Endothelial cell of umbilical vein (primary cell): ENCODE measurements around the gene SULT1A3. TPM values are rescaled to one million over a fixed set of nuclear protein-coding genes. Genes with fewer than 3 reads are reported as not detected.

Experiments
- BruUV-seq: library from RNA; stranded (reverse); fragments of 400-500 nt; replicated peaks from 2 replicates; lab custom pipeline; 2021; lab: Mats Ljungman, UMichigan
- CTCF ChIA-PET: fragments of 300-600, 350-600 bp; sonication (Branson Sonifier 250); formaldehyde crosslinking; loops from one replicate; lab custom pipeline; 2021; ENCODE audit warnings: antibody characterized with exemption, inconsistent platforms; lab: Charles Lee
- POLR2A ChIA-PET: fragments of 300-600, 350-600 bp; sonication (Branson Sonifier 250); formaldehyde crosslinking; loops from one replicate; lab custom pipeline; 2021; ENCODE audit warnings: antibody characterized with exemption, inconsistent platforms; lab: Charles Lee
- DNase-seq: peaks from one replicate; pipeline ENCODE4 v3.0.0-alpha.2; 2011; ENCODE audit warnings: low read depth, low spot score
- FAIRE-seq: peaks from 2 replicates; lab custom pipeline; 2011; peaks lifted over from hg19 to GRCh38; lab: Jason Lieb, UNC
- H2AFZ ChIP-seq: 2 replicates; pipeline ENCODE4 v1.6.0; 2012; ENCODE audit warnings: low read depth, low read length, control low read depth, inconsistent platforms
- H3K27ac ChIP-seq: 2 replicates; pipeline ENCODE4 v1.5.1; 2011; ENCODE audit warnings: low read depth, mild to moderate bottlenecking, control low read depth, low read length, moderate library complexity; ENCODE audit not compliant: insufficient read depth
- H3K27me3 ChIP-seq, 2 experiments: 2 replicates each; pipeline versions ENCODE4 v1.6.0 to v1.6.1; 2011; ENCODE audit warnings: low read length in 2 of 2, mixed read lengths in 1 of 2; ENCODE audit not compliant: control insufficient read depth in 2 of 2, insufficient read depth in 2 of 2
- H3K36me3 ChIP-seq, 2 experiments: 2 replicates in 1 of 2; 3 replicates in 1 of 2; pipeline ENCODE4 v1.5.1; 2011; ENCODE audit warnings: low read length in 2 of 2, mild to moderate bottlenecking in 1 of 2, moderate library complexity in 1 of 2; ENCODE audit not compliant: control insufficient read depth in 2 of 2, insufficient read depth in 2 of 2; ENCODE audit errors: extremely low read depth in 1 of 2
- H3K4me1 ChIP-seq: 3 replicates; pipeline ENCODE4 v1.5.1; 2011; ENCODE audit warnings: mild to moderate bottlenecking, low read length; ENCODE audit not compliant: control insufficient read depth, insufficient read depth; ENCODE audit errors: extremely low read depth
- H3K4me2 ChIP-seq: 2 replicates; pipeline ENCODE4 v1.6.1; 2011; ENCODE audit warnings: low read length, control low read depth, mixed read lengths; ENCODE audit not compliant: insufficient read depth
- H3K4me3 ChIP-seq, 3 experiments: fragments of 200-600 bp in 1 of 3; sonication (generic), shearing (Covaris generic) in 1 of 3; replicated peaks in 1 of 3; 2 replicates each; pipeline ENCODE4 v1.5.1; 2011 to 2016; ENCODE audit warnings: control low read depth in 3 of 3, low read length in 3 of 3, mild to moderate bottlenecking in 2 of 3, inconsistent platforms in 1 of 3, low read depth in 1 of 3, moderate library complexity in 1 of 3; ENCODE audit not compliant: insufficient read depth in 1 of 3
- H3K79me2 ChIP-seq: 2 replicates; pipeline ENCODE4 v1.6.0; 2012; ENCODE audit warnings: low read length, inconsistent platforms; ENCODE audit not compliant: control insufficient read depth, insufficient read depth
- H3K9ac ChIP-seq: replicated peaks from 2 replicates; pipeline ENCODE3; 2011; ENCODE audit warnings: low read length, control low read depth; ENCODE audit not compliant: insufficient read depth; ENCODE audit errors: extremely low read depth
- H3K9me1 ChIP-seq: replicated peaks from 3 replicates; pipeline ENCODE4 v1.6.0; 2011; ENCODE audit warnings: mild to moderate bottlenecking, low read length; ENCODE audit not compliant: control insufficient read depth, insufficient read depth; ENCODE audit errors: extremely low read depth
- H3K9me3 ChIP-seq: replicated peaks from 2 replicates; pipeline ENCODE4 v1.5.1; 2012; ENCODE audit warnings: low read length, inconsistent platforms; ENCODE audit not compliant: control insufficient read depth, insufficient read depth
- H4K20me1 ChIP-seq: replicated peaks from 2 replicates; pipeline ENCODE3; 2011; ENCODE audit warnings: mild to moderate bottlenecking, low read length; ENCODE audit not compliant: control insufficient read depth, insufficient read depth; ENCODE audit errors: extremely low read depth
- CTCF ChIP-seq, 2 donors: IDR thresholded peaks; 1 replicate in 1 of 2; 2 replicates in 1 of 2; pipeline ENCODE4 v1.5.1; 2011; ENCODE audit warnings: low read length in 2 of 2, mild to moderate bottlenecking in 2 of 2, moderate library complexity in 2 of 2, control low read depth in 1 of 2, inconsistent platforms in 1 of 2, low read depth in 1 of 2; ENCODE audit not compliant: insufficient read depth in 1 of 2; ENCODE audit errors: extremely low read depth in 1 of 2
- EZH2 ChIP-seq: IDR thresholded peaks from 2 replicates; pipeline ENCODE4 v1.6.1; 2012; ENCODE audit warnings: borderline replicate concordance, low read depth, mild to moderate bottlenecking, moderate library complexity, low read length, inconsistent platforms; ENCODE audit not compliant: severe bottlenecking
- FOS ChIP-seq: IDR thresholded peaks from 2 replicates; pipeline ENCODE4 v1.6.1; 2011; ENCODE audit warnings: mild to moderate bottlenecking, low read length, moderate library complexity, borderline replicate concordance; ENCODE audit not compliant: insufficient read depth
- GATA2 ChIP-seq: IDR thresholded peaks from 2 replicates; pipeline ENCODE4 v1.7.0; 2011; ENCODE audit warnings: low read depth, mild to moderate bottlenecking, moderate library complexity, mixed read lengths, low read length; ENCODE audit not compliant: insufficient read length, insufficient read depth
- JUN ChIP-seq: IDR thresholded peaks from 2 replicates; pipeline ENCODE4 v1.6.1; 2011; ENCODE audit warnings: borderline replicate concordance, low read depth; ENCODE audit not compliant: insufficient read length, insufficient read depth
- MAX ChIP-seq: IDR thresholded peaks from 2 replicates; pipeline ENCODE4 v1.6.1; 2011; ENCODE audit not compliant: insufficient read depth, insufficient read length
- MYC ChIP-seq: IDR thresholded peaks from one replicate; pipeline ENCODE4 v1.6.1; 2011; ENCODE audit warnings: mild to moderate bottlenecking, low read depth, low read length
- POLR2A ChIP-seq: IDR thresholded peaks from 2 replicates; pipeline ENCODE4 v1.6.1; 2012; ENCODE audit warnings: low read depth, mild to moderate bottlenecking, control low read depth, low read length
- POLR2AphosphoS5 ChIP-seq: IDR thresholded peaks from 2 replicates; pipeline ENCODE4 v1.6.1; 2012; ENCODE audit warnings: low read depth, mild to moderate bottlenecking, control low read depth, low read length, moderate library complexity; ENCODE audit not compliant: insufficient read depth
- dilution Hi-C: fragments of 300-500 bp; cut with MboI; formaldehyde crosslinking; loops from one replicate; pipeline ENCODE4 v1.15.0; 2019; ENCODE audit warnings: low sequenced_read_pairs; ENCODE audit not compliant: extremely low pct_ligation_motif_present
- intact Hi-C: fragments of 100-400 bp; cut with micrococcal nuclease; formaldehyde crosslinking; loops from one replicate; pipeline ENCODE4 v1.10.0; 2022
- polyA plus RNA-seq, 4 experiments: library from polyadenylated mRNA; depleted of rRNA in 3 of 4; stranded (reverse) in 3 of 4; unstranded in 1 of 4; fragments of >200 nt; gene quantifications; 2 replicates each; pipeline versions ENCODE4 v1.2.1 to v1.2.3, GENCODE V29; 2011 to 2012; ENCODE audit warnings: missing spikeins in 1 of 4
- total RNA-seq: library from RNA; stranded (reverse); gene quantifications from 2 replicates; pipeline ENCODE4 v1.2.3, GENCODE V29; 2021

Gene SULT1A3
- total and polyA plus RNA-seq, 2 donors (not counting 3 experiments of a cell fraction or from before 2014, with no cell fraction given), result 5.1 to 12.2 TPM

- CTCF ChIA-PET, result interaction anchor here (0.6 to 1.4 kb wide), 2 partner anchors 88 to 552 kb away, joined by 3 to 5 read pairs; partner anchors contain the start of gene TBX6
- H3K27ac ChIP-seq, result no peak overlapping the region
These were observed 19.1 kb upstream of the SULT1A3 start for GRCh38 chr16:30179931-30180330.

More at GRCh38 chr16:30179931-30180330, 19.1 kb upstream of the SULT1A3 start:
- H3K9me1 ChIP-seq, result no peaks in the 10 kb centered on the region
- H3K9me3 ChIP-seq, result no peaks in the 10 kb centered on the region
- no peaks in the 10 kb centered on the region for H3K79me2 ChIP-seq
- no peaks in the 10 kb centered on the region for H3K27me3 ChIP-seq
- dilution Hi-C loops (no loop called here), intact Hi-C loops (no loop called here)
- FAIRE-seq, result no peak
- no peak for TF ChIP-seq JUN
- TF ChIP-seq GATA2, result no peak
- no peak for TF ChIP-seq POLR2A
- no peak for TF ChIP-seq CTCF (IDR thresholded peaks at IDR 0.05; ENCODE audit: extremely low read depth in 1 of 2, insufficient read depth in 1 of 2, low read depth in 1 of 2, low read length in 2 of 2)
- TF ChIP-seq EZH2, result no peak
- no peak for TF ChIP-seq FOS
- TF ChIP-seq MYC, result no peak
- TF ChIP-seq MAX, result no peak
- no peak for TF ChIP-seq POLR2AphosphoS5
- POLR2A ChIA-PET, result no interaction called here
- H3K9ac ChIP-seq, result no peak overlapping the region
- no peaks in the 10 kb centered on the region for H3K36me3 ChIP-seq
- no peak for DNase-seq
- BruUV-seq, result no TSS peak
- H4K20me1 ChIP-seq, result no peaks in the 10 kb centered on the region
- H3K4me2 ChIP-seq, result no peak overlapping the region
- peaks cover 5% of the 10 kb centered on the region for H3K4me1 ChIP-seq
- no peak overlapping the region for H3K4me3 ChIP-seq
- no peak overlapping the region for H2AFZ ChIP-seq
